Activated T-helper 1 cell treated with anti-CD3 and anti-CD28 coated beads, Interleukin-12 subunit alpha, Interleukin-12 subunit beta, Interleukin-2, Interleukin-4 antibody, amounts not matched to agents 30 ng/mL and 10 ng/mL and 1 ng/mL, durations not matched to agents 14 hours and 24 hours and 36 hours (primary cell): Measurements from ENCODE around the gene SMIM44. TPM values are rescaled to one million over a fixed set of nuclear protein-coding genes. Genes with fewer than 3 reads are reported as not detected.
A peak's percentile ranks its signal among the peaks of the same experiment; 100 is the strongest.

ENCODE experiments used
- DNase-seq: peaks from one replicate; pipeline ENCODE4 v3.0.0; 2021; ENCODE audit warnings: low spot score
- H3K27ac Mint-ChIP-seq: one replicate; pipeline ENCODE4 v1.8.0; 2021; ENCODE audit warnings: mild to moderate bottlenecking, mixed read lengths
- H3K27me3 Mint-ChIP-seq: one replicate; pipeline ENCODE4 v1.8.0; 2022; ENCODE audit warnings: mild to moderate bottlenecking, moderate library complexity, mixed read lengths; ENCODE audit not compliant: insufficient read depth
- H3K36me3 Mint-ChIP-seq: one replicate; pipeline ENCODE4 v1.8.0; 2021; ENCODE audit warnings: low read depth, mixed read lengths
- H3K4me1 Mint-ChIP-seq: one replicate; pipeline ENCODE4 v1.8.0; 2021; ENCODE audit warnings: low read depth, mixed read lengths
- H3K4me3 Mint-ChIP-seq: one replicate; pipeline ENCODE4 v1.8.0; 2021; ENCODE audit warnings: mild to moderate bottlenecking, moderate library complexity, mixed read lengths
- H3K9me3 Mint-ChIP-seq: one replicate; pipeline ENCODE4 v1.8.0; 2021; ENCODE audit warnings: mixed read lengths
- intact Hi-C: fragments of 100-400 bp; cut with micrococcal nuclease; formaldehyde crosslinking; loops from one replicate; pipeline ENCODE4 v1.15.1; 2024
- total RNA-seq: library from RNA; stranded (reverse); gene quantifications from 2 replicates; pipeline ENCODE4 v1.2.3, GENCODE V29; 2022

SMIM44 gene
- total RNA-seq, 1 donor from 2014 or later = not detected

DNA sequence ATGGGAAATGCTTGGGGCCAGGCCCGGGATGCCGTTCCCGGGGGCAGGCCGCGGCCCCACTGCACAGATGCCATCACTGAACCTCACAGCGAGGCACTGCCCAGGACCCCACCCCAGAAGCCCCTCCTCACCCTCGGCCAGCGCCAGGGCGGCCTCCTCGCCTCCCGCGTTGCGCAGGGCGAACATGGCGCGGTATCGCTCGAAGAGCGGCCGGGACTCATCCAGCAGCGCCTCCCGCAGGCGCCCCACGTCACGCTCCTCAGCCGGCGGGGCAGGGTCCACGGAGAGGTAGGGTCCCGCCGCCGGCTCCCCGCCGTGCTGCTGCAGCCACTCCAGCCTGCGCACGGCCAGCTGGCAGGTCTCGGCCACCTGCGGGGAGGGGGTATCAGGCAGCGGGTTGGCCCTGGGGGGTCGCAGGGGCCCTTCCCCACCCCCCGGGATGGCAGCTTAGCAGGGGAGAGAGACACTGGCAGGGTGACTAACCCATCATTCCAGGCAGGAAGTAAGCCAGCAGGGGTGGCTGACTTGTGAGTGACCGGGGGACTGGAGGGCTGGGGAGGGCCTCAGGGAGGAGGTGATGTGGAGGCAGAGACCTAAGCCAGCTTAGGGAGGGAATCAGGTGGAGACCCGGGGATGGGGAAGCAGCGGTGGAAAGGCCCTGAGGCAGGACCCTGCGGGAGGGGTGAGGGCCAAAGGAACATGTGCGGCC, 9.0 kb upstream of the SMIM44 start:
- DNase-seq = no peak
- Mint-ChIP-seq H3K27ac (no peak overlapping the region), H3K4me3 (no peak overlapping the region), H3K4me1 (peaks cover 5% of the 10 kb centered on the region), H3K36me3 (peaks cover 23% of the 10 kb centered on the region), H3K27me3 (no peaks in the 10 kb centered on the region), H3K9me3 (no peaks in the 10 kb centered on the region)
- intact Hi-C loops = no loop called here

GRCh38 chr19:3491396-3492119, 8.3 kb upstream of the SMIM44 start:
- no peaks in the 10 kb centered on the region for H3K9me3 Mint-ChIP-seq
- no peak overlapping the region for H3K27ac Mint-ChIP-seq
- no peak for DNase-seq
- H3K4me3 Mint-ChIP-seq = no peak overlapping the region
- intact Hi-C loops = no loop called here
- H3K36me3 Mint-ChIP-seq = peaks cover 18% of the 10 kb centered on the region
- H3K4me1 Mint-ChIP-seq = no peaks in the 10 kb centered on the region
- H3K27me3 Mint-ChIP-seq = no peaks in the 10 kb centered on the region

- intact Hi-C loops = no loop called here
- no peak overlapping the region for H3K27ac Mint-ChIP-seq
- peaks cover 6% of the 10 kb centered on the region for H3K4me1 Mint-ChIP-seq
- no peaks in the 10 kb centered on the region for H3K27me3 Mint-ChIP-seq
- H3K9me3 Mint-ChIP-seq = no peaks in the 10 kb centered on the region
- no peak overlapping the region for H3K4me3 Mint-ChIP-seq
- DNase-seq = no peak
- H3K36me3 Mint-ChIP-seq = no peaks in the 10 kb centered on the region
Measured at GRCh38 chr19:3482507-3483225, 575 bp downstream of the SMIM44 start.

- Mint-ChIP-seq H3K9me3 (no peaks in the 10 kb centered on the region), H3K36me3 (no peaks in the 10 kb centered on the region), H3K4me1 (peaks cover 6% of the 10 kb centered on the region), H3K4me3 (no peak overlapping the region), H3K27me3 (no peaks in the 10 kb centered on the region), H3K27ac (no peak overlapping the region)
- no peak for DNase-seq
- intact Hi-C loops = no loop called here
Measured at GRCh38 chr19:3481241-3482090, 1.8 kb downstream of the SMIM44 start.

DNA sequence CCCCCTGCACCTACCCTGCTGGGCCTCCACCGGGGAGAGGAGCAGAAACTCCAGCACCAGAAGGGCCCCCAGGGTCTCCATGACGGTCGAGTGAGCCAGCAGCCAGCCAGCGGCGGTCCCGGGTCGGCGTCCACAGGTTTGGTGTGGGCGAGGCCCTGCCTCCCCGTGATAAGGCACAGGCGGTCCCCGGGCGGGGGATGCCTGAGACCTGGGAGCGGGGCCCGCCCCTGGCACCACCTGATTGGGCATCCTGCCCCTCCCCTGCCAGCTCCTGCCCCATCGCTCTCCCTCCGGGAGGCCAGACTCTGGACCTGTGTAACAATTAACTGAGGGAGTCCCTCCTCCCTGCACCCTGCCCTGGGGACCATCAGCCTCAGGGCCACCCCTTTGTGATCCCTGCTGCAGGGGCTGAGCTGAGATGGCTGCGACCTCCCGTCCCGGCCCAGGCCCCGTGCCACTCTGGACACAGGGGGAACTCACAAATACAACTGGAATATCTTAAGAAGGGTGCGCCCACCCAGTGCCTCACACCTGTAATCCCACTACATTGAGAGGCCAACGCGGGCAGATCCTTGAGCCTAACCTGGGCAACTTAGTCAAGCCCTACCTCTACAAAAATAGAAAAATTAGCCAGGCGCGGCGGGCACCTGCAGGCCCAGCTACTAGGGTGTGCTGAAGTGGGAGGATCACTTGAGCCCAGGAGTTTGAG, 2.7 kb downstream of the SMIM44 start, which contains the start of gene SMIM24:
SMIM24 (minus strand) TSS at position 143 of the 709 bp plus-strand sequence; CDS start at position 81, 62 bp downstream.
- no peak for DNase-seq
- no peak within 1 kb of the TSS for H3K27ac Mint-ChIP-seq
- no peaks in the 10 kb centered on the region for H3K27me3 Mint-ChIP-seq
- peaks cover 6% of the 10 kb centered on the region for H3K4me1 Mint-ChIP-seq
- no peaks in the 10 kb centered on the region for H3K36me3 Mint-ChIP-seq
- intact Hi-C loops = no loop called here
- H3K4me3 Mint-ChIP-seq = no peak within 1 kb of the TSS
- no peaks in the 10 kb centered on the region for H3K9me3 Mint-ChIP-seq

GRCh38 chr19:3479834-3480215, 3.4 kb downstream of the SMIM44 start:
- peak; percentile 10 for DNase-seq
- intact Hi-C loops = loop anchor here (1.0 to 2.0 kb wide), 2 partner anchors 15 to 195 kb away; no protein-coding TSS in a partner anchor
- Mint-ChIP-seq H3K27me3 (no peaks in the 10 kb centered on the region), H3K4me3 (no peak overlapping the region), H3K4me1 (peaks cover 6% of the 10 kb centered on the region), H3K27ac (no peak overlapping the region), H3K36me3 (no peaks in the 10 kb centered on the region), H3K9me3 (no peaks in the 10 kb centered on the region)

- H3K4me1 Mint-ChIP-seq = peaks cover 6% of the 10 kb centered on the region
- H3K27ac Mint-ChIP-seq = no peak overlapping the region
- H3K9me3 Mint-ChIP-seq = no peaks in the 10 kb centered on the region
- no peak overlapping the region for H3K4me3 Mint-ChIP-seq
- H3K27me3 Mint-ChIP-seq = no peaks in the 10 kb centered on the region
- no peaks in the 10 kb centered on the region for H3K36me3 Mint-ChIP-seq
- peak; percentile 16 for DNase-seq
- intact Hi-C loops = loop anchor here (1.0 to 2.0 kb wide), 2 partner anchors 15 to 194 kb away; no protein-coding TSS in a partner anchor
Measured at GRCh38 chr19:3479177-3479833, 3.9 kb downstream of the SMIM44 start.

DNA sequence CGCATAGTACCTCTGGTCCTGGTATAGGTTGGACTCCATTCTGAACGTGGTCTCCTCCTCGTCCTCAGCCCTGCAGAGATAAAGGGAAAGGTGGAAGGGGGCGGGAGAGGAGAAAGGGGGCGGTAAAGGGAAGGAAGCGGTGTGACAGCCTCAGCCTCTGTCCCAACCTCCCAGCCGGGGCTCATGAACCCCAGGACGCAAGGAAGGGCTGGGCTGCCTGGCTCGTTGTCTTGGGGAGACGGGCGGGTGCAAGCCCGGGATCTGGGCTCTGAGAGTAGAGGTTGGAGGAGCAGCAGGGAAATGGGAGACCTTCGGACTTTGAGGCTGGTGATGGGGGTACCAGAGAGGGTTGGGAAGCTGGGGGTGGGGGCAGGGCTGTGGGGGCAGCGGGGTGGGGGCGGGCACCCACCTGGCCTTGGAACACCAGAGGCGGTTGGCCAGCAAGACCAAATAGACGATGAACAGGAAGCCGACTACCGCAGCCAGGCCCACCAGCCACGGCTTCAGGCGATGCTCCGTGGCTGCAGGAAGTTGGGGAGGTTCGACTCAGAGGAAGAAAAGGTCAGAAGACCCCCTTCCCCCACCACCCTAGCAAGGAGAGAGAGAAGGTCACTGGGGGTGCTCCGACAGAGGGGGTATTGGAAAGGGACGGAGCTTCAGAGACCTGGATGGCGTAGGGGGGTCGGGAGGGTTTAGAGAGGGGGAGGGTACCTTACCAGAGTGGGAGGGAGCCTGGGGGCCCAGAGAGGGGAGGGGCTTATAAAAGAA, 4.6 kb downstream of the SMIM44 start:
- Mint-ChIP-seq H3K27ac (no peak overlapping the region), H3K4me1 (peaks cover 6% of the 10 kb centered on the region), H3K9me3 (no peaks in the 10 kb centered on the region), H3K36me3 (no peaks in the 10 kb centered on the region), H3K4me3 (peak overlapping the region; percentile 59), H3K27me3 (no peaks in the 10 kb centered on the region)
- no peak for DNase-seq
- intact Hi-C loops = loop anchor here (1.0 to 2.0 kb wide), 2 partner anchors 16 to 193 kb away; no protein-coding TSS in a partner anchor

DNA sequence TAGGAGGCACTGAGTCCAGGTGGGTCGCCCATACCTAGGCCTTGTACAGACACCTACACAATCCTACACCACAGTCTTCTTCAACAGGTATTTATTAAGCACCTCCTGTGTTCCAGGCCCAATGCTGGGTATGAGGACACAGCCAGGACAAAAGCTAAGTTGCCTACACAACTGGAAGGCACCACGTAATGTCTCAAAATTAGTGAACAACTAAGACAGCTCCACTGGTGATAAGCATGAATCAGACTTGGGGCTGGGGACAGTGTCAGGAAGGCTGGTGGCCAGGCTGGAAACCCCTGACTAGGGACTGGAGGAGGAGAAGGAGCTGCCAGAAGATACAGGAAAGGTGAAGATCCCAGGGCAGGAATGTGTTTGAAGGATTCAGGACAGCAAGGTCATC, 5.3 kb downstream of the SMIM44 start:
- DNase-seq = no peak
- peaks cover 6% of the 10 kb centered on the region for H3K4me1 Mint-ChIP-seq
- H3K4me3 Mint-ChIP-seq = peak overlapping the region; percentile 60
- H3K36me3 Mint-ChIP-seq = no peaks in the 10 kb centered on the region
- no peaks in the 10 kb centered on the region for H3K27me3 Mint-ChIP-seq
- intact Hi-C loops = loop anchor here (2.0 kb wide), 1 partner anchor 17 kb away; no protein-coding TSS in a partner anchor
- H3K9me3 Mint-ChIP-seq = no peaks in the 10 kb centered on the region
- H3K27ac Mint-ChIP-seq = peak overlapping the region; percentile 11

DNA sequence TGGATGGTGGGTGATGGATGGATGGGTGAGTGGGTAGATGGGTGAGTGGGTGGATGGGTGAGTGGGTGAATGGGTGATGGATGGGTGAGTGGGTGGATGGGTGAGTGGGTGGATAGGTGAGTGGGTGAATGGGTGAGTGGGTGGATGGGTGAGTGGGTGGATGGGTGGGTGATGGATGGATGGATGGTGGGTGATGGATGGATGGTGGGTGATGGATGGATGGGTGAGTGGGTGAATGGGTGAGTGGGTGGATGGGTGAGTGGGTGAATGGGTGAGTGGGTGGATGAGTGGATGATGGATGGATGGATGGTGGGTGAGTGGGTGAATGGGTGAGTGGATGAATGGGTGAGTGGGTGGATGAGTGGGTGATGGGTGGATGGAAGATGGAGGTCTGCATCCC, 5.7 kb downstream of the SMIM44 start:
- Mint-ChIP-seq H3K27ac (peak overlapping the region; percentile 11), H3K36me3 (no peaks in the 10 kb centered on the region), H3K27me3 (no peaks in the 10 kb centered on the region), H3K4me3 (no peak overlapping the region), H3K9me3 (no peaks in the 10 kb centered on the region), H3K4me1 (peaks cover 6% of the 10 kb centered on the region)
- DNase-seq = no peak
- intact Hi-C loops = no loop called here

- Mint-ChIP-seq H3K4me1 (peaks cover 6% of the 10 kb centered on the region), H3K36me3 (no peaks in the 10 kb centered on the region), H3K27me3 (no peaks in the 10 kb centered on the region), H3K9me3 (no peaks in the 10 kb centered on the region), H3K4me3 (no peak overlapping the region), H3K27ac (no peak overlapping the region)
- no peak for DNase-seq
- intact Hi-C loops = no loop called here
Measured at GRCh38 chr19:3476830-3477229, 6.4 kb downstream of the SMIM44 start.
